ENCODE results near the gene PPP2R1B.

DNA sequence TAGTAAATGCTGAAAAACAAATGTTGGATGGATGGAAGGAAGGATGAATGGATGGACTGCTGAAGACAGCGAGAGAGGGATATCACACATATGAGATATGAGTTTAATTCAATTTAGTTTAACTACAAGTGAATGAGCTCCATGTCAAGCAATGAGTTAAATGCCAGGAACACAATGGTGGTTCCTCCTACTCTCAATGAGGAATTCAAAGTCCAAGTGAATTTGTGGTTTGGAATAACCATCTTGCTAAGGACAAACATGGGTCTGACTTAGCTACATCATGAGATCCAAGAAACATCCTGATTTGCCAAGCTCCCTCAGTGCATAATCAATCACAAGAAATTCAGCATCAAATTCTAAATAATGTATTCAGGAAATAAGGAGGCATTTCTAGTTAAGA is 26.1 kb upstream of the PPP2R1B start:
- TF ChIP-seq, protein P1, sequence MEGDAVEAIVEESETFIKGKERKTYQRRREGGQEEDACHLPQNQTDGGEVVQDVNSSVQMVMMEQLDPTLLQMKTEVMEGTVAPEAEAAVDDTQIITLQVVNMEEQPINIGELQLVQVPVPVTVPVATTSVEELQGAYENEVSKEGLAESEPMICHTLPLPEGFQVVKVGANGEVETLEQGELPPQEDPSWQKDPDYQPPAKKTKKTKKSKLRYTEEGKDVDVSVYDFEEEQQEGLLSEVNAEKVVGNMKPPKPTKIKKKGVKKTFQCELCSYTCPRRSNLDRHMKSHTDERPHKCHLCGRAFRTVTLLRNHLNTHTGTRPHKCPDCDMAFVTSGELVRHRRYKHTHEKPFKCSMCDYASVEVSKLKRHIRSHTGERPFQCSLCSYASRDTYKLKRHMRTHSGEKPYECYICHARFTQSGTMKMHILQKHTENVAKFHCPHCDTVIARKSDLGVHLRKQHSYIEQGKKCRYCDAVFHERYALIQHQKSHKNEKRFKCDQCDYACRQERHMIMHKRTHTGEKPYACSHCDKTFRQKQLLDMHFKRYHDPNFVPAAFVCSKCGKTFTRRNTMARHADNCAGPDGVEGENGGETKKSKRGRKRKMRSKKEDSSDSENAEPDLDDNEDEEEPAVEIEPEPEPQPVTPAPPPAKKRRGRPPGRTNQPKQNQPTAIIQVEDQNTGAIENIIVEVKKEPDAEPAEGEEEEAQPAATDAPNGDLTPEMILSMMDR (IDR thresholded peaks at IDR 0.05; ENCODE audit: borderline replicate concordance, extremely low read depth, low read length, poor library complexity, severe bottlenecking) = no peak
- no peak for TF ChIP-seq EZH2 (IDR thresholded peaks at IDR 0.05; ENCODE audit: borderline replicate concordance, low read depth, low read length, severe bottlenecking)

All from DND-41 (cell line).